Muscle of leg (tissue), 11 donors: Measurements from ENCODE around the gene HBB. TPM values are rescaled to one million over a fixed set of nuclear protein-coding genes. Genes with fewer than 3 reads are reported as not detected.

Experiments used
- DNase-seq: peaks from one replicate; pipeline ENCODE4 v3.0.0; 2013
- H3K27ac ChIP-seq: one replicate; pipeline ENCODE4 v1.5.1; 2013; ENCODE audit warnings: mild to moderate bottlenecking, low read length, control low read depth
- H3K27me3 ChIP-seq: one replicate; pipeline ENCODE4 v1.6.1; 2013; ENCODE audit warnings: low read length; ENCODE audit not compliant: control insufficient read depth, insufficient read depth
- H3K36me3 ChIP-seq: one replicate; pipeline ENCODE4 v1.6.1; 2013; ENCODE audit warnings: low read length; ENCODE audit not compliant: control insufficient read depth, insufficient read depth
- H3K4me1 ChIP-seq: one replicate; pipeline ENCODE4 v1.6.1; 2013; ENCODE audit warnings: low read length; ENCODE audit not compliant: control insufficient read depth, insufficient read depth
- H3K4me3 ChIP-seq: one replicate; pipeline ENCODE4 v1.5.1; 2013; ENCODE audit warnings: low read length, control low read depth
- H3K9me3 ChIP-seq: replicated peaks from 2 replicates; pipeline ENCODE4 v1.6.1; 2013; ENCODE audit warnings: low read depth, low read length; ENCODE audit not compliant: control insufficient read depth
- WGBS: methylation state at CpG from one replicate; pipeline ENCODE4 v1.1.5; 2013; ENCODE audit warnings: missing lambda C conversion rate; ENCODE audit not compliant: insufficient coverage; 5-methylcytosine and 5-hydroxymethylcytosine counted together
- polyA plus RNA-seq, 8 donors: library from polyadenylated mRNA; unstranded; fragments of 120-200 nt; gene quantifications; one replicate each; pipeline versions ENCODE4 v1.2.1 to v1.2.3, GENCODE V29; 2013; ENCODE audit warnings: inconsistent platforms in 1 of 8, low replicate concordance in 1 of 8; ENCODE audit not compliant: insufficient read length in 8 of 8, insufficient read depth in 1 of 8
- total RNA-seq: library from RNA; stranded (reverse); fragments of 120-200 nt; gene quantifications from one replicate; pipeline ENCODE4 v1.2.4, GENCODE V29; 2013

Gene HBB
- total and polyA plus RNA-seq, 9 donors, result 217 to 965 (median 671) TPM

- no peaks in the 10 kb centered on the region for H3K4me1 ChIP-seq
- no peaks in the 10 kb centered on the region for H3K27me3 ChIP-seq
- no peak overlapping the region for H3K4me3 ChIP-seq
- WGBS, result no CpG with 5 or more reads among the region's 2 CpGs
- no peaks in the 10 kb centered on the region for H3K9me3 ChIP-seq
- DNase-seq, result no peak
- no peak overlapping the region for H3K27ac ChIP-seq
- no peaks in the 10 kb centered on the region for H3K36me3 ChIP-seq
Measured at GRCh38 chr11:5229796-5230195, 2.9 kb upstream of the HBB start.

DNA sequence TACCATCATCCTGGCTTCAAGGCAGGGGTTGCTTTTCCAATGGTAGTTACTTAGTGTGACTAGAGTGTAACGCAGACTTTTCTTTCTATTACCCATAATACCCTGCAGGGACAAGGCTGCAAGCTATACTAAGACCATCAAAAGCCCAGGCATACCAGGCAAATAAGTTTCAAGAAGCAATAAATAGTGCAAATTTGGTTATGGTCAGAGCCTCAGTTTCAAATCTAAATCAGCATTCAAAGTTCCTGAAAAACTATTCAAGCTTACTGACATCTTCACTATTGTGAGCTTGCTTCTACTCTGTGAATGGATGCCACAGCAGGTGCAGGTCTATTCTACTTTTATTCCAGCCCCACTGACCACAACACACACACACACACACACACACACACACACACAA, 2.5 kb upstream of the HBB start:
- no peaks in the 10 kb centered on the region for H3K27me3 ChIP-seq
- no peaks in the 10 kb centered on the region for H3K36me3 ChIP-seq
- no peak overlapping the region for H3K4me3 ChIP-seq
- no peak overlapping the region for H3K27ac ChIP-seq
- DNase-seq, result no peak
- H3K9me3 ChIP-seq, result no peaks in the 10 kb centered on the region
- no CpG with 5 or more reads among the region's 1 CpG for WGBS
- H3K4me1 ChIP-seq, result no peaks in the 10 kb centered on the region

DNA sequence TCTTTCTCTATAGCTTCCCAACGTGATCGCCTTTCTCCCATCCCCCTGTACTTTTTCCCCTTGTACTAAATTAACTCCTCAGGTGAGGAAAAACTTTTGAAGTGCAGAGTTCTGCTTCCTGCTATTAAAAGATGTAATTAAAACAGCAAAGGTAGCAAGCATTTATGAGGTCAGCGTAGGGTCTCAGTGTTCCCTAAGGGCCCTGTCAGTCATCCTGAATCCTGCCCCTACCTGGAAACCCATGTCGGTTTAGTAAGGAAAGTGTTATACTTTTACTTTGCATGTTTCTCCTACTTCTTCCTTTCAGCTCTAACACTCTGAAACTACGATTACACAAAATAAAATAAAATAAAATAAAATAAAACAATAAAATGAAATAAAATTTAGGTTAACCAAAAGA, 1.3 kb upstream of the HBB start:
- no CpG with 5 or more reads among the region's 5 CpGs for WGBS
- H3K9me3 ChIP-seq, result no peaks in the 10 kb centered on the region
- no peaks in the 10 kb centered on the region for H3K36me3 ChIP-seq
- H3K27me3 ChIP-seq, result no peaks in the 10 kb centered on the region
- no peak overlapping the region for H3K27ac ChIP-seq
- no peaks in the 10 kb centered on the region for H3K4me1 ChIP-seq
- no peak for DNase-seq
- H3K4me3 ChIP-seq, result no peak overlapping the region

DNA sequence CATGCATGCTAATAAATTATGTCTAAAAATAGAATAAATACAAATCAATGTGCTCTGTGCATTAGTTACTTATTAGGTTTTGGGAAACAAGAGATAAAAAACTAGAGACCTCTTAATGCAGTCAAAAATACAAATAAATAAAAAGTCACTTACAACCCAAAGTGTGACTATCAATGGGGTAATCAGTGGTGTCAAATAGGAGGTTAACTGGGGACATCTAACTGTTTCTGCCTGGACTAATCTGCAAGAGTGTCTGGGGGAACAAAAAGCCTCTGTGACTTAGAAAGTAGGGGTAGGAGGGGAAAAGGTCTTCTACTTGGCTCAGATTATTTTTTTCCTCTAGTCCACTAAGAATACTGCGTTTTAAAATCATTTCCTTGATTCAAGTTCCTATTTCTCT, 810 bp upstream of the HBB start:
- H3K27ac ChIP-seq, result no peak overlapping the region
- no peaks in the 10 kb centered on the region for H3K4me1 ChIP-seq
- no peak for DNase-seq
- no peaks in the 10 kb centered on the region for H3K9me3 ChIP-seq
- no peaks in the 10 kb centered on the region for H3K27me3 ChIP-seq
- WGBS, result no CpG with 5 or more reads among the region's 1 CpG
- H3K4me3 ChIP-seq, result no peak overlapping the region
- no peaks in the 10 kb centered on the region for H3K36me3 ChIP-seq

DNA sequence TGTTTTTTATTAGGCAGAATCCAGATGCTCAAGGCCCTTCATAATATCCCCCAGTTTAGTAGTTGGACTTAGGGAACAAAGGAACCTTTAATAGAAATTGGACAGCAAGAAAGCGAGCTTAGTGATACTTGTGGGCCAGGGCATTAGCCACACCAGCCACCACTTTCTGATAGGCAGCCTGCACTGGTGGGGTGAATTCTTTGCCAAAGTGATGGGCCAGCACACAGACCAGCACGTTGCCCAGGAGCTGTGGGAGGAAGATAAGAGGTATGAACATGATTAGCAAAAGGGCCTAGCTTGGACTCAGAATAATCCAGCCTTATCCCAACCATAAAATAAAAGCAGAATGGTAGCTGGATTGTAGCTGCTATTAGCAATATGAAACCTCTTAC, 1.4 kb downstream of the HBB start:
- H3K9me3 ChIP-seq, result no peaks in the 10 kb centered on the region
- no CpG with 5 or more reads among the region's 2 CpGs for WGBS

DNA sequence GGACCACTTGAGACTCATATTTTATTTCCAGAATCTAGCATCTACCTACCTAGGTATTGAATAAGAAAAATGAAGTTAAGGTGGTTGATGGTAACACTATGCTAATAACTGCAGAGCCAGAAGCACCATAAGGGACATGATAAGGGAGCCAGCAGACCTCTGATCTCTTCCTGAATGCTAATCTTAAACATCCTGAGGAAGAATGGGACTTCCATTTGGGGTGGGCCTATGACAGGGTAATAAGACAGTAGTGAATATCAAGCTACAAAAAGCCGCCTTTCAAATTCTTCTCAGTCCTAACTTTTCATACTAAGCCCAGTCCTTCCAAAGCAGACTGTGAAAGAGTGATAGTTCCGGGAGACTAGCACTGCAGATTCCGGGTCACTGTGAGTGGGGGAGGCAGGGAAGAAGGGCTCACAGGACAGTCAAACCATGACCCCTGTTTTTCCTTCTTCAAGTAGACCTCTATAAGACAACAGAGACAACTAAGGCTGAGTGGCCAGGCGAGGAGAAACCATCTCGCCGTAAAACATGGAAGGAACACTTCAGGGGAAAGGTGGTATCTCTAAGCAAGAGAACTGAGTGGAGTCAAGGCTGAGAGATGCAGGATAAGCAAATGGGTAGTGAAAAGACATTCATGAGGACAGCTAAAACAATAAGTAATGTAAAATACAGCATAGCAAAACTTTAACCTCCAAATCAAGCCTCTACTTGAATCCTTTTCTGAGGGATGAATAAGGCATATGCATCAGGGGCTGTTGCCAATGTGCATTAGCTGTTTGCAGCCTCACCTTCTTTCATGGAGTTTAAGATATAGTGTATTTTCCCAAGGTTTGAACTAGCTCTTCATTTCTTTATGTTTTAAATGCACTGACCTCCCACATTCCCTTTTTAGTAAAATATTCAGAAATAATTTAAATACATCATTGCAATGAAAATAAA, 2.1 kb downstream of the HBB start:
- no peak overlapping the region for H3K27ac ChIP-seq
- no peak overlapping the region for H3K4me3 ChIP-seq
- no peak for DNase-seq
- H3K4me1 ChIP-seq, result no peaks in the 10 kb centered on the region
- 80% methylated on average over 3 of the region's 6 CpGs for WGBS
- H3K27me3 ChIP-seq, result no peaks in the 10 kb centered on the region
- no peaks in the 10 kb centered on the region for H3K36me3 ChIP-seq
- no peaks in the 10 kb centered on the region for H3K9me3 ChIP-seq

More for the DNA sequence above, 1.4 kb downstream of the HBB start:
- no peaks in the 10 kb centered on the region for H3K4me1 ChIP-seq
- H3K27me3 ChIP-seq, result no peaks in the 10 kb centered on the region
- H3K36me3 ChIP-seq, result no peaks in the 10 kb centered on the region
- no peak for DNase-seq
- H3K27ac ChIP-seq, result no peak overlapping the region
- H3K4me3 ChIP-seq, result no peak overlapping the region

- H3K36me3 ChIP-seq, result no peaks in the 10 kb centered on the region
- no peak overlapping the region for H3K4me3 ChIP-seq
- H3K27ac ChIP-seq, result no peak overlapping the region
- H3K9me3 ChIP-seq, result no peaks in the 10 kb centered on the region
- no peaks in the 10 kb centered on the region for H3K27me3 ChIP-seq
- H3K4me1 ChIP-seq, result no peaks in the 10 kb centered on the region
- WGBS, result 80% methylated on average over 1 of the region's 1 CpG
- no peak for DNase-seq
Measured at GRCh38 chr11:5223686-5224085, 3.2 kb downstream of the HBB start.

DNA sequence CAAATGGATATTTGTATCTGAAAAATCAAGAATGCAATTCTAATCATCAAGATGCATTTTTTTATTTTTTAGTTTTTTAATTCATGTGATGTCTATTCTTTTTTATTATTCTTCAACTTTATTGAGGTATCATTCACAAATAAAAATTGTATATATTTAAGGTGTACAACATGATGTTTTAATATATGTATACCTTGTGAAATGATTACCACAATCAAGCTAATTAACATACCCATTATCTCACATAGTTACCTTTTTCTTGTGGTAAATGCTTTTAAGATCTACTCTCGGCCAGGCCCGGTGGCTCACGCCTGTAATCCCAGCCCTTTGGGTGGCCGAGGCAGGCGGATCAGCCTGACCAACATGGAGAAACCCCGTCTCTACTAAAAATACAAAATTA, 3.7 kb downstream of the HBB start:
- no peak overlapping the region for H3K4me3 ChIP-seq
- 91% methylated on average over 6 of the region's 6 CpGs for WGBS
- DNase-seq, result no peak
- no peaks in the 10 kb centered on the region for H3K27me3 ChIP-seq
- no peaks in the 10 kb centered on the region for H3K36me3 ChIP-seq
- no peaks in the 10 kb centered on the region for H3K4me1 ChIP-seq
- H3K9me3 ChIP-seq, result no peaks in the 10 kb centered on the region
- H3K27ac ChIP-seq, result no peak overlapping the region

DNA sequence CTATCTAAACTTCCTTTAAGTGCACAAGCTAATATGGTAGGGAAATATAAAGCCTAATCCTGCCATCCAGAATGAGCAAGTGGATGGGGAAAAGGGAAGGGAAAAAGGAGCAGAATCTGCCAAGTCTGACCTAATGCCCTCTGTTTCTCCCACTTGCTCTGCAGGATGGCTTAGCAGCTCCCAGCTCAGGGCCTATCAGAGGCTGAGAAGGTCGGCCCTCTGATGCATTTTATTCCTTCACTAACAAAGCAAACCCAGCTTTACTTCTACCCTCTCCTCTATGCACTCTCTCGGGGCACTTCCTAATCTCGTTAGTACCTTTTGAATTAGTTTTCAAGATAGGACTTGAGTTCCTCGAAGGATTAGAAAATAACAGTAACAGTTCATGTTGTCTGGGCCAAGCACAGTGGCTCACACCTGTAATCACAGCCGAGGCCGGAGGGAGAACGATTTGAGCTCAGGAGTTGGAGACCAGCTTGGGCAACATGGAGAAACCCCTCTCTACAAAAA, 16.4 kb downstream of the HBB start:
- H3K27me3 ChIP-seq, result no peaks in the 10 kb centered on the region
- no peaks in the 10 kb centered on the region for H3K9me3 ChIP-seq
- H3K36me3 ChIP-seq, result no peaks in the 10 kb centered on the region
- no peak overlapping the region for H3K4me3 ChIP-seq
- H3K27ac ChIP-seq, result no peak overlapping the region
- no peaks in the 10 kb centered on the region for H3K4me1 ChIP-seq
- DNase-seq, result no peak
- 51% methylated on average over 4 of the region's 7 CpGs for WGBS

- no peaks in the 10 kb centered on the region for H3K36me3 ChIP-seq
- no peaks in the 10 kb centered on the region for H3K4me1 ChIP-seq
- H3K27ac ChIP-seq, result no peak overlapping the region
- H3K9me3 ChIP-seq, result no peaks in the 10 kb centered on the region
- no peak overlapping the region for H3K4me3 ChIP-seq
- peak; percentile 37 for DNase-seq
- H3K27me3 ChIP-seq, result no peaks in the 10 kb centered on the region
- WGBS, result no CpG with 5 or more reads among the region's 1 CpG
Measured at GRCh38 chr11:5204787-5205186, 22.1 kb downstream of the HBB start.
